ENCODE measurements around the gene SIRPD. TPM values are rescaled to one million over a fixed set of nuclear protein-coding genes. Genes with fewer than 3 reads are reported as not detected.

SIRPD gene
- total RNA-seq (2022; extraction: Qiagen RNA extraction; ENCODE audit: low read depth) = not detected in 5 replicates

DNA sequence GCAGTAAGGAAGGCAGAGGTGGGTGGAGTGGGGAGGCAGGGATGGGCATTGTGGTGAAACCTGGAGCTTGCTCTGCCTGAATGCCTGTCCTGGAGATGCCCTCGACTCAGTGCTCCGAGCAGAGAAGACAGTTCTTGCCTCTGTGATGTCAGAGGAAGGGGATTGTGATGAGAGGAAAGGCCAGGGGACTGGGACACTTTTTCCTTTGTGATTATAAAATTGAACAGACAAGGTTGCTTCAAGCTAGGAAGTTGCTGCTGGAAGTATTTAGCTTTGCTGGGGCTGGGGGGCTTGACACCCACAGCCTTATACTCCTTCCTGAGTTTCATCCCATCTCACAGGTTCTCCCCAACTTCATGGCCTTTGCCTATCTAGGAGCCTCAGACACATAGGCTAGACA lies at the start of gene SIRPD:
TSS of gene SIRPD (minus strand) at position 101 of the 400 bp plus-strand sequence. CDS start at position 49, 52 bp downstream.

DNA sequence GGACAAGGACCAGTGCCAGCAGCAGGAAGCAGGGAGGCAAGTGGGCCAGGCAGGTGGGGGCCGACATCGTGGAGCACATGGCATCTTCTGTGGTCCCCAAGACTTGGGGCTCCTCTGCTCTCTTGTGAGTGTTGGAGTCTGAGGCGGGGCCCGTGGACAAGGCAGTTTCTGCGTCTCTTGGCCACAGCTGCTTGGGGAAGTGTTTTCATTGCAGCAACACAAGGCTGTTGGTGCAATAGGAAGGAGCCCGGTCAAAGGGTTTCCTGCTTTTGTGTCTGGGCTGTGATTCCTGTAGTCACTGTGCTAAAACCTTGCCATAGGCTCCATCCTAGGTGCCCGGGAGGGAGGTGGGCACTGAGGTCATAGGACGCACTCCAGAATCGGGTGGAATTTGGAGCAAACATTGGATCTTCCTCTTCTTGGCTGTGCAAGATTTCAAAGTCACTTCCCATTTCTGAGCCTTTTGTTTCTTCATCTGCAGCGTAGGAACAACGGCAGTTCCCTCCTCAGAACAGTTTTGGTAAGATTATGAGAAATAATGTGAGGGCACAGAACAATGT lies 66.1 kb downstream of the SIRPD start, which contains the start of gene SIRPB2:
TSS of gene SIRPB2 (minus strand) at position 140 of the 560 bp plus-strand sequence. CDS start at position 79, 61 bp downstream.

Other genes with a start within 250 kb of the SIRPD start
- 0.81 to 1.6 TPM (median 1.4 TPM) in 5 replicates for gene SDCBP2, start 228.6 kb downstream of the SIRPD start, total RNA-seq (2022; extraction: Qiagen RNA extraction; ENCODE audit: low read depth)
- 408 to 573 TPM (median 515 TPM) in 5 replicates for gene FKBP1A, start 164.7 kb downstream of the SIRPD start, total RNA-seq (2022; extraction: Qiagen RNA extraction; ENCODE audit: low read depth)
- 111 to 129 TPM (median 114 TPM) in 5 replicates for gene NSFL1C, start 90.9 kb downstream of the SIRPD start, total RNA-seq (2022; extraction: Qiagen RNA extraction; ENCODE audit: low read depth)
- 0.05 TPM in 1 of 5 replicates, not detected in the others for gene SIRPB2, start 66.3 kb downstream of the SIRPD start, total RNA-seq (2022; extraction: Qiagen RNA extraction; ENCODE audit: low read depth)
- gene SIRPB1, start 62.3 kb upstream of the SIRPD start, total RNA-seq (2022; extraction: Qiagen RNA extraction; ENCODE audit: low read depth) = 0.36 to 0.98 TPM (median 0.51 TPM) in 5 replicates
- gene SIRPG, start 100.1 kb upstream of the SIRPD start, total RNA-seq (2022; extraction: Qiagen RNA extraction; ENCODE audit: low read depth) = not detected in 5 replicates